Suprapubic skin (tissue), 4 donors: Measurements from ENCODE around the gene DAB1. TPM values are rescaled to one million over a fixed set of nuclear protein-coding genes. Genes with fewer than 3 reads are reported as not detected.
"Not testable (repeated sequence)": the region's sequence is repeated elsewhere in the genome, so short reads cannot be mapped to it uniquely, and the experiment has no call there.

Experiments used
- DNase-seq, 2 donors: peaks; one replicate each; pipeline ENCODE4 v3.0.0-alpha.2; 2019; ENCODE audit warnings: low spot score in 2 of 2
- H3K27ac ChIP-seq: fragments of 200-600 bp; sonication (generic); one replicate; pipeline ENCODE4 v1.5.1; 2019
- H3K27me3 ChIP-seq: fragments of 200-600 bp; sonication (generic); one replicate; pipeline ENCODE4 v1.5.1; 2019
- H3K36me3 ChIP-seq: fragments of 200-600 bp; sonication (generic); one replicate; pipeline ENCODE4 v1.5.1; 2019
- H3K4me1 ChIP-seq: fragments of 200-600 bp; sonication (generic); one replicate; pipeline ENCODE4 v1.5.1; 2019
- H3K4me3 ChIP-seq: fragments of 200-600 bp; sonication (generic); one replicate; pipeline ENCODE4 v1.5.1; 2019; ENCODE audit warnings: mild to moderate bottlenecking
- H3K9me3 ChIP-seq: fragments of 200-600 bp; sonication (generic); one replicate; pipeline ENCODE4 v1.5.1; 2019
- CTCF ChIP-seq, 2 donors: fragments of 200-600 bp in 1 of 2; fragments of 450-650 bp in 1 of 2; sonication (generic) in 1 of 2; IDR thresholded peaks; one replicate each; pipeline ENCODE4 v1.5.1; 2016 to 2019; ENCODE audit warnings: antibody characterized with exemption in 2 of 2, mild to moderate bottlenecking in 1 of 2, moderate library complexity in 1 of 2
- EP300 ChIP-seq: sonication (generic); formaldehyde crosslinking; IDR thresholded peaks from one replicate; pipeline ENCODE4 v1.6.1; 2017; ENCODE audit warnings: antibody characterized with exemption
- POLR2A ChIP-seq, 2 donors: fragments of 450-650 bp; IDR thresholded peaks; one replicate each; pipeline ENCODE4 v1.6.1; 2017; ENCODE audit warnings: antibody characterized with exemption in 2 of 2, mild to moderate bottlenecking in 2 of 2, moderate library complexity in 2 of 2
- POLR2AphosphoS5 ChIP-seq, 3 donors: sonication (generic); formaldehyde crosslinking; IDR thresholded peaks; one replicate each; pipeline ENCODE4 v1.6.1; 2017; ENCODE audit warnings: antibody characterized with exemption in 3 of 3
- WGBS: methylation state at CpG from one replicate; pipeline ENCODE4 v1.1.5; 2018; 5-methylcytosine and 5-hydroxymethylcytosine counted together
- total RNA-seq, 4 donors: library from RNA; depleted of rRNA; stranded (reverse); fragments of >200 nt; gene quantifications; one replicate each; pipeline ENCODE4 v1.1.0, GENCODE V29; 2016

The DAB1 gene
- total RNA-seq, 4 donors from 2014 or later = 0.17 to 1.0 (median 0.30) TPM

DNA sequence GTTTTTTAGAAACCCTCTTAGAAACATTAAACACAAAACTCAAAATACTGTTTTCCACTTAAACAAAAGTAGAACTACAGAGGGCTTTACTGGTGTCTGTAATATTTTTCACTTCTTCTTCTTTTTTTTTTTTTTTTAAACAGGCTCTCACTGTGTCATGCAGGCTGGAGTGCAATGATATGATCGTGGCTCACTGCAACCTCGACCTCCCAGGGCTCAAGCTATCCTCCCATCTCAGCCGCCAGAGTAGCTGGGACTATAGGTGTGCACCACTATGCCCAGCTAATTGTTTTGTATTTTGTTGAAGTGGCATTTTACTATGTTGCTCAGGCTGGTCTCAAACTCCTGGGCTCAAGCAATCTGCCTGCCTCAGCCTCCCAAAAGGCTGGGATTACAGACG, 194.8 kb downstream of the DAB1 start:
- no peak for TF ChIP-seq POLR2AphosphoS5 (IDR thresholded peaks at IDR 0.05)
- no peak for TF ChIP-seq POLR2A (IDR thresholded peaks at IDR 0.05)
- TF ChIP-seq EP300 = no peak
- TF ChIP-seq CTCF (IDR thresholded peaks at IDR 0.05) = no peak

GRCh38 chr1:57222801-57223200, 201.1 kb downstream of the DAB1 start:
- Histone ChIP-seq H3K4me1 (no peaks in the 10 kb centered on the region), H3K36me3 (no peaks in the 10 kb centered on the region), H3K9me3 (no peaks in the 10 kb centered on the region), H3K27me3 (no peaks in the 10 kb centered on the region), H3K4me3 (no peak overlapping the region), H3K27ac (no peak overlapping the region)
- DNase-seq = no peak
- WGBS = 89% methylated on average over 3 of the region's 3 CpGs
- TF ChIP-seq EP300 (no peak), POLR2AphosphoS5 (IDR thresholded peaks at IDR 0.05) (no peak), POLR2A (IDR thresholded peaks at IDR 0.05) (no peak), CTCF (IDR thresholded peaks at IDR 0.05) (no peak)

More for the DNA sequence above, 194.8 kb downstream of the DAB1 start:
- H3K27me3 ChIP-seq = no peaks in the 10 kb centered on the region
- no peak for DNase-seq
- no peaks in the 10 kb centered on the region for H3K9me3 ChIP-seq
- H3K4me3 ChIP-seq = no peak overlapping the region
- no peaks in the 10 kb centered on the region for H3K36me3 ChIP-seq
- 79% methylated on average over 4 of the region's 4 CpGs for WGBS
- H3K27ac ChIP-seq = no peak overlapping the region
- no peaks in the 10 kb centered on the region for H3K4me1 ChIP-seq

- Histone ChIP-seq H3K4me1 (no peaks in the 10 kb centered on the region), H3K27ac (no peak overlapping the region), H3K4me3 (no peak overlapping the region), H3K36me3 (no peaks in the 10 kb centered on the region), H3K9me3 (no peaks in the 10 kb centered on the region), H3K27me3 (no peaks in the 10 kb centered on the region)
- no peak for DNase-seq
- TF ChIP-seq EP300 (no peak), POLR2A (IDR thresholded peaks at IDR 0.05) (no peak), CTCF (IDR thresholded peaks at IDR 0.05) (no peak), POLR2AphosphoS5 (IDR thresholded peaks at IDR 0.05) (no peak)
Measured at GRCh38 chr1:57222307-57222706, 201.6 kb downstream of the DAB1 start.

GRCh38 chr1:57220905-57221304, 203.0 kb downstream of the DAB1 start:
- H3K27me3 ChIP-seq, H3K4me3 ChIP-seq, DNase-seq, H3K4me1 ChIP-seq, H3K9me3 ChIP-seq, H3K36me3 ChIP-seq, H3K27ac ChIP-seq: not testable (repeated sequence)
- 90% methylated on average over 1 of the region's 2 CpGs for WGBS

DNA sequence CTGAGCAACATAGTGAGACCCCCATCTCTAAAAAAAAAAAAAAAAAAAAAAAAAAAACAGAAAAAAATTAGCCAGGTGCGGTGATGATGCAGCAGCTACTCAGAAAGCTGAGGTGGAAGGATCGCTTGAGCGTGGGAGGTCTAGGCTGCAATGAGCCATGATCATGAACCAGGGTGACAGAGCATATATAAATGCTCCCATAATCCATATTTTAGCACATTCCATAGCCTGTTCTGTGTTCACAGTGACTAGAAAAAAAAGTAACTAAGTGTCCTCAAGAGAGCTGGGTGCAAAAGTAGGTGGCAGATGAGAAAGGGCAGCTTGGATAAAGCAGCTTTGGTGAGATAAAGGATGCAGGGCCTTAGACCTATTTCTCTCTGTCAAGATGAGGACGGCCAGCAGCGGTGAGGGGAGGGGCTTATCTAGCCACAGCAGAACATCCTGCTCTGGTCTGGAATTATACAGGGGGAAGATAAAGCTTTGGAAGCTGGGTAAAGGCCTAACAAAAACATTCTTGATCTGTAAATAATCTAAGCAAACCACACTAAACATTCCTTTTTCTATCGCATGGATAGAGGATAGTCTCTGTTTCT, 205.3 kb downstream of the DAB1 start:
- Histone ChIP-seq H3K27ac (no peak overlapping the region), H3K36me3 (no peaks in the 10 kb centered on the region), H3K27me3 (no peaks in the 10 kb centered on the region), H3K9me3 (no peaks in the 10 kb centered on the region), H3K4me3 (no peak overlapping the region), H3K4me1 (no peaks in the 10 kb centered on the region)
- no peak for DNase-seq
- TF ChIP-seq POLR2AphosphoS5 (IDR thresholded peaks at IDR 0.05) (no peak), EP300 (no peak), CTCF (IDR thresholded peaks at IDR 0.05) (no peak), POLR2A (IDR thresholded peaks at IDR 0.05) (no peak)
- WGBS = 74% methylated on average over 6 of the region's 6 CpGs

GRCh38 chr1:57217905-57218304, 206.0 kb downstream of the DAB1 start:
- TF ChIP-seq POLR2A (IDR thresholded peaks at IDR 0.05) (no peak), POLR2AphosphoS5 (IDR thresholded peaks at IDR 0.05) (no peak), EP300 (no peak), CTCF (IDR thresholded peaks at IDR 0.05) (no peak)
- WGBS = 78% methylated on average over 7 of the region's 7 CpGs
- H3K27ac ChIP-seq = no peak overlapping the region
- H3K27me3 ChIP-seq = no peaks in the 10 kb centered on the region
- no peaks in the 10 kb centered on the region for H3K4me1 ChIP-seq
- no peak for DNase-seq
- H3K36me3 ChIP-seq = no peaks in the 10 kb centered on the region
- H3K9me3 ChIP-seq = no peaks in the 10 kb centered on the region
- no peak overlapping the region for H3K4me3 ChIP-seq
